ENCODE measurements around the gene ASTE1.
"Not testable (repeated sequence)": the region's sequence is repeated elsewhere in the genome, so short reads cannot be mapped to it uniquely, and the experiment has no call there.

The ASTE1 gene

DNA sequence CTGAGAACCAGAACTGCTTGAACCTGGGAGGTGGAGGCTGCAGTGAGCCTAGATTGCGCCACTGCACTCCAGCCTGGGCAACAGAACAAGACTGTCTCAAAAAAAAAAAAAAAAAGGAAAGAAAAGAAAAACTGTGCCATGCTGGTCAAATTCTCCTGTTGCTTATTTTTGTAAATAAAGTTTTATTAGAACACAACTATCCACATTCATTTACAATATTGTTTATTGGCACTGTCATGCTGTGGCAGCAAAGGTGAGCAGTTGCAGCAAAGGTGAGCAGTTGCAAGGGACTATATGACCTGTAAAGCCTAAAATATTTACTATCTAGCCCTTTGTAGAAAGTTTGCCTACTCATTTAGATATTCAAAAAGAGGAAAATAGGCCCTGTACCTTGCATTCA lies 18.3 kb downstream of the ASTE1 start:
- no peak for DNase-seq (ENCODE audit: low spot score)

DNA sequence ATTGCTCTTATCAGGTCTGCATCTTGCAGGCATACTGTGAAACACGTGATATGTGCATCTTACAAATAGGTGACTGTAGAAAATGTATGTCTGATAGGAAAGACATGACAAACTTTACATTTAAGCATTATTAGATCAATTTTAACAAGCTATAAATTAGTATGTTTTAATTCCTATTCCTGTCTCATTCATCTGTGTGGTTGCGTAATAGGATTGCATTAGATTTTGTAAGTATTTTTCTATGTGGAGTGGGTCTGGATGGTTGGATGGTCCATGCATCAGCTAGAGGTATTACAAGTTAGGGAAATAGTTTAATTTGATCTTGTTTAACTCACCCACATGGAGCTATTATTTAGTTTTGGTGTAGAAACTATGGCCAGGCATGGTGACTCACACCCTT lies 18.8 kb downstream of the ASTE1 start:
- no peak for DNase-seq (ENCODE audit: low spot score)

DNA sequence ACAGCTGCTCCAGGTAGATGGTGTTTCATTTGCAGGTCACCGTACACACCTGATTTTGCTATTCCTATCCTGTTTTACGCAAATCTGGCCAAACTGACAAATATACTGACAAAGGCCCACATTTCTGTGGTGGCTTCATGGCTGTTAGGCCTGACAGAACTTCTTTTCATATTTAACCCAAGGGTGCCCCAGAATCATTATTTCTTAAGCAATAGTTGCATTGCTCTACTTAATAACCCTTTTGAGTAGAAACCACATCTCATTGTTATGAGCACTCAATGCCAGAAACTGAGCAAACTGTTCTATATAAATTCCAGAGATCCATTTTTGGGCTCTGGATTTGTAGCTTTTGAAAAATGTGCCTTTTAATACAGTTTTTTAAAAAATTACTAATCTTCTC lies 19.4 kb downstream of the ASTE1 start:
- no peak for DNase-seq (ENCODE audit: low spot score)

DNA sequence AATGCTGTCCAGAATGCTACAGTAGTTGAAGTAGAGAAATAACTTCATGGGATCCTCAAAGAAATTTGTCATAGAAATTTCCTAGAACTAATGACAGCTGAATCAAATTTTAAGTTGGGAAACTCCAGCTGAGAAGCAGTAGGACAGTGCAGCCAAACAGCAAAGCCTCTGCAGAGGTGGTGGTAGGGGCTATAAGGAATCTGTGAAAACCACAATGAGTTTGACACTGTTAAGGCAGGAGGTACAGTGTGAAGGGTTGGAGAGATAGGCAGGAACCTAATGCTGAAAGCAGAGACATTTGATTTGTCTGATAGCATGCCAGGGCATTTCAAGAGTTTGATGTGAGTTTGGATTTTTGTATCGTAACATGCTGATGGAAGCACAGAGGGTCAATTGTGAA lies 22.0 kb downstream of the ASTE1 start:
- no peak for DNase-seq (ENCODE audit: low spot score)

DNA sequence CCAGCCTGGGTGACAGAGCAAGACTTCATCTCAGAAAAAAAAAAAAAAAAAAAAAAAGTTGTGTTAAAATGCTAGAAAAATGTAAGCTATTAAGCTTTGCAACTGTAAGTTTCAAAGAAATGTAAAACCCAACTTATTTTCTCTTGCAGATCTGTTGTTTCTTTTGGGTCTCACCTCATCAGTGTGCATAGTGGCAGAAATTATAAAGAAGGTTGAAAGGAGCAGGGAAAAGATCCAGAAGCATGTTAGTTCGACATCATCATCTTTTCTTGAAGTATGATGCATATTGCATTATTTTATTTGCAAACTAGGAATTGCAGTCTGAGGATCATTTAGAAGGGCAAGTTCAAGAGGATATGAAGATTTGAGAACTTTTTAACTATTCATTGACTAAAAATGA lies 25.6 kb downstream of the ASTE1 start:
- DNase-seq (ENCODE audit: low spot score) = no peak

DNA sequence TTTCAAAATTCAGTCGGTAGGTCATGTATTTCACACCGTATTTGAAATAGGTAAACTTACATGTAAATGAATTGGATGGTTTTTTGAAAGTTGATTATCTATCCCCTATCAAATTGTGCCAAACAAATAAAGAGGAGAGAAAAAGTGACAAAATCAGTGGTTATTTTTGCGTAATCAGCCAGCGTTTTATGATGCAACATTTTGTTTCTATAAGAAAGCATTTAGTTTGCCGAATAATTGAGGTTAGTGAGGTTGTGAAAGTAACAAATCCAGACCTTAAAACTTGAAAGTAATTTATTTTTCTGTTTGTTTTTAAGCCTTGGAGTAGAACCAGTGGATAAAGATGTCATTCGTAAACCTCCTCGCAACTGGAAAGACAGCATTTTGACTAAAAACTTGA lies 29.3 kb downstream of the ASTE1 start:
- no peak for DNase-seq (ENCODE audit: low spot score)

DNA sequence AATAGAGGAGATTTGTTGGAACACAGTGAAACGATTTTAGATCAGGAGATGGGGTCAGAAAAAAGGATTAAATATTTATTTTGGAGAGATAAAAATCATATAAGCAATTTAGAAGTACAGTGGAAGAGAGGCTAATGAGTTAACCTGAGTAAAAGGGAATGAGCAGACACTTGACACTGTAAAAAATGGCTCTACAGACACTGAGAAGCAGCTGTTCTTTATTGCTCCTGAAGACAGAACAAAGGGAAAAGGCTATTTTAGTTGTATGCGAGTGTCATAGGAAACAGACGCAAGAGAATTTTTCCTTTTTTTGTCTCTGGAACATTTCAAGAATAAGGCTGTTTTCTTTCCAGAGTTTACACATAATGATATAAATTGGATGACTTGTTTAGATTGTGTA lies 34.3 kb downstream of the ASTE1 start:
- DNase-seq (ENCODE audit: low spot score) = no peak

DNA sequence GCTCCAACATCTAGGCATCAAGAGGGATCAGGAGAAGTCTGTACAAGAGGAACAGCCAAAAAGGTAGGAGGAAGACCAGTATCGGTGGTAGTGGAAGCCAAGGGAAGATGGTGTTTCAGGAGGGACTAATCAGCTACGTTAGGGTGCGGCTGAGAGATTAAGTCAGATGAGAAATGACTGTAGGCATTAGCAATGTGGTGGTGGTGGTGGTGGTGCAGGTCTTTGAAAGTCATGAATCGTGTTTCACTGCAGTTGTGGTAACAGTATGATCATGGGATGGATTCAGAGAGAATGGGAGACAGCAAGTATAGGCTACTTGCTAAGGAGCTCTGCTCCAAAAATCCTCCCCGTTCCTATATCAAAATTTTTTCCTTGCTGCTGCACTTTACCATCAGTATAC lies 35.5 kb downstream of the ASTE1 start:
- DNase-seq (ENCODE audit: low spot score) = no peak

DNA sequence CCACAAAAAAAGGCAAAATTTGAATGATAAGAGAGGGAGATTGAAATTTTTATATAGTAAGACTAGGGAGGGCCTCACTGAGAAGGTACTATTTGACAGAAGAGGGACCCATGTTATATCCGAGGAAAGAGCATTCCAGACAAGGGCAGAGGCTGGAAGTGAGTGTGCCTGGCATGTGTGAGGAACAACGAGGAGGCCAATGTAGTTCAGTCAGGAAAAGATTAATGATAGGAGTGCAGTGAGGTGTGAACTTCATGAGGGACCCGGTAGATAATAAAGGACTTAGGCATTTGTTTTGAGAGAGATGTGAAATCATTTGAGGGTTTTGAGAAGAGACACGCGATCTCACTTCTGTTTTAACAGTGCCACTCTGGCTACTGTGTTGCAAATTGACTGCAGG lies 36.3 kb downstream of the ASTE1 start:
- no peak for DNase-seq (ENCODE audit: low spot score)

DNA sequence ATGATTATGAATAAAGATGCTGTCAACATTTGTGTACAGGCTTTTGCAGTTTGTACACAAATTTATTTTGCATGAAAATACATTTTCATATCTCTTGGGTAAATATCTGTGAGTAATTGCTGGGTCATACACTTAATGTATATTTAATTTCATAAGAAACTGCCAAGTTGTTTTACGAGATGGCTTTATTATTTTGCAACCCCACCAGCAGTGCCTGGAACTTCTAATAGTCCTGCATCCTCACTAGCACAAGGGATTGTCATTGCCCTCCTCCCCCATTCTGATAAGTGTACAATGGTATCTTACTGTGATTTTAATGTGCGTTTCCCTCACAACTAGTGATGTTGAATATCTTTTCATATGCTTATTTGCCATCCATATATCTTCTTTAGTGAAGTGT lies 45.2 kb downstream of the ASTE1 start:
- DNase-seq (ENCODE audit: low spot score) = no peak

DNA sequence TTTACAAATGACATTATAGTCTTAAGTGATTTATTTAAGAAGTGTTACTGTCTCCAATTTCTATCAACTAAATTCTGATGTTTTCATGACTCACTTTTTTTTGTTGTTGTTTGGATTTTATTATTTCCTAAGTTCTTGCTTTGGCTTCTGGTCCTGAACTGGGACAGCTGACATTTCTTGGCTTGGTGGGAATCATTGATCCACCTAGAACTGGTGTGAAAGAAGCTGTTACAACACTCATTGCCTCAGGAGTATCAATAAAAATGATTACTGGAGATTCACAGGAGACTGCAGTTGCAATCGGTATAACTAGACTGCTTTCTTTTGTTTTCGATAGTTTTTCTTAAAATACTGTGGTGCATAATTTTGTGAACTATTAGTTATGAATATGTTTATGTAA lies 47.5 kb downstream of the ASTE1 start:
- DNase-seq (ENCODE audit: low spot score) = no peak

DNA sequence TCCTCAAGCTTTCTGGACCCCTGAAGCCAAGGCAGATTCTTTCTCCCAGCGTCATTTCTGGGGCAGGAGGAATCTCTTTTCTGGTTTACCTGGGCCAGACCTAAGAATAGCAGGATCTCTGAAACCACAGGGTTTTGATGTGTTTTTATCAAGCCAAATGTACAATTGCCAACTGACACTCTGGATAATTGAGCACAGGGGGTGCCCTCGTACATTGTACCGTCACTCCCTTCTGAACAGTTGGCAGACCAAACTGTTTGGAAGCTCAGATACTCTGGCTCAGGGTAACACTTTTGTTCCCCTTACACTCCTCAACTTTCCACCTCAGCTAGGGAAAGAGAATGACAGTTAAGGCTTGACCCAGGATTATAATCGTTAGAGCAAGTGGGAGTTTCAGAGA lies 49.9 kb downstream of the ASTE1 start:
- no peak for DNase-seq (ENCODE audit: low spot score)

DNA sequence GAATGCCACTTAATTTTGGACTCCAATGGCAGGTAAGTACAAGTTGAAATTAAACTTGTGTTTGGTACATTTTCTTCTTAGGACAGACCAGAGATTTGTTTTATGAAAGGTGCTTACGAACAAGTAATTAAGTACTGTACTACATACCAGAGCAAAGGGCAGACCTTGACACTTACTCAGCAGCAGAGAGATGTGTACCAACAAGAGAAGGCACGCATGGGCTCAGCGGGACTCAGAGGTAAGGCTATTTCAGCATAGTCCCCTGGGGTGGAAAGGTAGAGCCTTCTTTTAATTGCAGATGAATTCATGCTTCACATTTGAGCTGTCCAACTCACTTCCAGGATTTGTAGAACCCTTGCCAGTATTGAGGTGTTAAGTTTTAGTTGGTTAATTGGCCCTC lies 51.4 kb downstream of the ASTE1 start:
- DNase-seq (ENCODE audit: low spot score) = no peak

DNA sequence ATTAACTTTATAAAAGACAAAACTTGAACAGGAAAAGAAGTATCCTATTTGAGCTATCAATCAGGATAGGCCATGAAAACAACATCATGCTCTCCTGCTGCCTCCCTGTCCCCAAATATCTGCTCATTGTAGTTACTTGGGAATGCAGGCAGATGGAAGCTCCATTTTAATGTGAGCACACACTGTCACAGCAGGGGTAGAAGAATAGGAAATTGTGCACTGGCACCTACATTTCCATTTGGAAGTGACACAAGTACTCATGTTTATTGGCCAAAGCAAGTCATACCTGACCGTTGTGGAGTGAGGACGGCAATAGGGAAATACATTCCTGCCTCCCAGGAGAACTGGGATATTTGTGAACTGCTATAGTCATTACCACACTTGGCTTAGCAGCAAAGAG lies 52.4 kb downstream of the ASTE1 start:
- no peak for DNase-seq (ENCODE audit: low spot score)

DNA sequence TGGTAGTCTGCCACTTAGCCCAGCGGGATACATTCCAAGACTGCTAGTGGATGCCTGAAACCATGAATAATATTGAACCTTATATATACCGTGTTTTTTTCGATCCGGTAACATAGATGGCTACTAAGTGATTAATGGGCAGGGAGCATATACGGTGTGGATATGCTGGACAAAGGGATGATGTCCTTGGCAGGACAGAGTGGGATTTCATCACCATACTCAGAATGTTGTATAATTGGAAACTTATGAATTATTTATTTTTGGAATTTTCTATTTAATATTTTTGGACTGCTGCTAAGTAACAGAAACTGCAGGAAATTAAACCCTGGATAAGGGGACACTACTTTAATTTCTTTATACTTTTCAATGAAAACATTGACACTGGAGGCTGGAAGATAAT lies 53.2 kb downstream of the ASTE1 start:
- DNase-seq (ENCODE audit: low spot score) = no peak

DNA sequence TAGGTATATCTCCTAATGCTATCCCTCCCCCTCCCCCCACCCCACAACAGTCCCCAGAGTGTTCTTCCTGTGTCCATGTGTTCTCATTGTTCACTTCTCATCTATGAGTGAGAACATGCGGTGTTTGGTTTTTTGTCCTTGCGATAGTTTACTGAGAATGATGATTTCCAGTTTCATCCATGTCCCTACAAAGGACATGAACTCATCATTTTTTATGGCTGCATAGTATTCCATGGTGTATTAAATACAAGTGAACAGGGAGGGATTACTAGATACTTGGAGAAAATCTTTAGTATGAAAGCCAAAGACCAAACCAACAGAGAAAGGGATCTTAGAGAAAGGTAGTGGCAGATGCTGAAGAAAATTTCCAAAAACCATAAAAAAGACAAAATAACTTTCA lies 54.0 kb downstream of the ASTE1 start:
- DNase-seq (ENCODE audit: low spot score) = not testable (repeated sequence)

DNA sequence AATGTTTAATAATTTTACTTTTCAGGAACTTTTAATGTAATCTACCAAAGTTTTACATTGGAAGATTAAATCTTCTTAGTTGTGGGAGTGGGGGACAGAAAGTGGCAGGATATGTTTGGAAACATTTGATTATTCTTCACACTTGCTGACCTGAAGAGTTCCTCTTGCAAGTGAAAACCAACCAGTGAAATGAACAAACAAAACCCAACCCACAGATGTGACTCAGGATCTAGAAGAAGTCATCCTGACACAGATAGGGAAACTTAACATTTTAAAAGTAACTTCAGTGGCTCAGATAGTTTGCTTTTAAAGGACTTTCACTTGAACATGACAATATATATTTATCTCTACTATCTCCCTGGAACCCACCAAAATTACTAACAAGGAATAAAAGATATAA lies 55.4 kb downstream of the ASTE1 start:
- DNase-seq (ENCODE audit: low spot score) = no peak

DNA sequence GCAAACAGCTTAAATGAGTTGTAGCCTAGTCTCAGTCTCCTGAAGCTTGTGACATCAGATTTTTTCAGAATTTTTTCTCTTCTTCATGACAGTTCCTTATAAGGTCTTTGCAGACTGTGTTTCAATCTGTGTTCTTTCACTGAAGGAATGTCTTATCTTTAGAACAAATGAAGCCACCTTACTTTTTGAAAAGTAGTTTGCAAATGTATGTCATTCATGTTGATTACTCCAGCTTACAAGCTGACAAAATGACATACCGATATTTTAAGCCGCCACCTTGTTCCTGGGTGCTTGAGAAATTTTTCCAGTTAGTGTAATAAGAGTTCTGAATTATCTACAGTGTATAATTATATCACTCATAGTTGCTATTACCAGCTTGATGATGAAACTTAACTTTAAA lies 57.0 kb downstream of the ASTE1 start:
- no peak for DNase-seq (ENCODE audit: low spot score)

DNA sequence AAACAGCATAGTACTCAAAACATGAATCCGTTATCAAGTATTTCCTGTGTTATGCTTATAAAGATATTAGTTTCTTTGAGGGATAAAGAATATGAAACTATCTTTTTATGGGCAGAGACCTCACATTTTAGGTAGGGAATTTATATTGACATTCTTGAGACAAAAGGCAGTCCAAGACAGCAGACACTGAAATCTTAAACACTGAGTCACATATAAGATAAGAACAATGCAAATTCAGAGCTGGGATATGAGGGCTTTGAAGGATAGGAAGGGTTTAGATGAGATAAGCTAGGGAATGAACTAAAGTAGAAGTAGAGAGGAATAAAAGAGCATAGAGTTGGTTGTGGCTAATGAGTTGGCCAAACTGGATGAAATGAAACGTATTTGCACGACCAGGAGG lies 58.4 kb downstream of the ASTE1 start:
- no peak for DNase-seq (ENCODE audit: low spot score)

DNA sequence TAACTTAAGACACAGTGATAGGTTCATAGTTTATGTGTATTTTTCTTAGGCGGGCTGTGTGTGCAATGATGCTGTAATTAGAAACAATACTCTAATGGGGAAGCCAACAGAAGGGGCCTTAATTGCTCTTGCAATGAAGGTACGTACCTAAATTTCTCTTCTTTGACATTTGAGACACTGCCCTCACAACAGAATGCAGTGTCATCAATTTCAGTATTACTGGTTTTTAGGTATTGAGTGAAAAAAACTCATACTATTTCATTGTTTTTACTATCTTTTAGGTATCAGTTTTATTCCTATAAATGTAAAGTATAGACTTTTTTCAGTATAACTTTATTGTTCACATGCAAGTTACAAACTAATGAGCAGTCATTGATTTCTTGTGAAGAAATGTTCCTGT lies 59.3 kb downstream of the ASTE1 start:
- DNase-seq (ENCODE audit: low spot score) = no peak

DNA sequence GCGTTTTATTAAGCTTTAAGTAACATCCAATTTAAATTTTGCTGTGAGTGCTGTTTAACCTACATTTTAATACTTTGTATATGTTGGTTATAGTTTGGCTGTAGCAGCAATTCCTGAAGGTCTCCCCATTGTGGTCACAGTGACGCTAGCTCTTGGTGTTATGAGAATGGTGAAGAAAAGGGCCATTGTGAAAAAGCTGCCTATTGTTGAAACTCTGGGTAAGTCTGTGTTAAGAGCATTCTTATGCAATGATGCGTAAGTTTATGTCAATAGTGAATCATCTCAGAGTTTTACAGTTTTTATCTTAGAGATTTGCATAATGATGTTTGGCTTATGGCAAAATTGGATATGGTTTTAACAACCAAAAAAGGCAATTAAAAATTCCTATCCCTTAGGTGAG lies 62.7 kb downstream of the ASTE1 start:
- DNase-seq (ENCODE audit: low spot score) = no peak

All from HuH-7.5 (cell line).